GM12872 (cell line): ENCODE measurements around the gene SLAMF6.

Source experiments
- CTCF ChIP-seq: IDR thresholded peaks from 3 replicates; pipeline ENCODE4 v1.5.1; 2011; ENCODE audit warnings: low read depth, mild to moderate bottlenecking, low read length, moderate library complexity; ENCODE audit not compliant: insufficient read depth

Gene SLAMF6

DNA sequence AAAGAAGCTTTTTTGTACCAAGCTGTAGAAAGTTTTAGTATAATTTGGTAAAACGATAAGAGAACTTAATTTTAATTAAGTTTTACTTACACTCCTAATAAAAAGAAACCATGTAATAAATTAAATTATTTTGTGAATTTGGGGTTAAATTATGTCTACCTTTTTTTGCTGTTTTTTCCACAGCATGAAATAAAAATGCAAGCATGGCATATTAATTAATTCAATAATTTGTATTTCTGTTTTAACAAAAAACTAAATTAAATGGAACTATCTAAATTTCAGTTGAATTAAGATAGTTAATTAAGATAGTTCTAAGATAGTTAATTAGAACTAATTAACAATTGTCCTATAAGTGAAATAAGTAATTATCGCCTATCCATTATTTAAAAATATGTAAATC is 83.3 kb downstream of the SLAMF6 start:
- TF ChIP-seq CTCF, result no peak

GRCh38 chr1:160438935-160439334 is 84.1 kb downstream of the SLAMF6 start:
- no peak for TF ChIP-seq CTCF

GRCh38 chr1:160438317-160438918 is 84.6 kb downstream of the SLAMF6 start:
- no peak for TF ChIP-seq CTCF

DNA sequence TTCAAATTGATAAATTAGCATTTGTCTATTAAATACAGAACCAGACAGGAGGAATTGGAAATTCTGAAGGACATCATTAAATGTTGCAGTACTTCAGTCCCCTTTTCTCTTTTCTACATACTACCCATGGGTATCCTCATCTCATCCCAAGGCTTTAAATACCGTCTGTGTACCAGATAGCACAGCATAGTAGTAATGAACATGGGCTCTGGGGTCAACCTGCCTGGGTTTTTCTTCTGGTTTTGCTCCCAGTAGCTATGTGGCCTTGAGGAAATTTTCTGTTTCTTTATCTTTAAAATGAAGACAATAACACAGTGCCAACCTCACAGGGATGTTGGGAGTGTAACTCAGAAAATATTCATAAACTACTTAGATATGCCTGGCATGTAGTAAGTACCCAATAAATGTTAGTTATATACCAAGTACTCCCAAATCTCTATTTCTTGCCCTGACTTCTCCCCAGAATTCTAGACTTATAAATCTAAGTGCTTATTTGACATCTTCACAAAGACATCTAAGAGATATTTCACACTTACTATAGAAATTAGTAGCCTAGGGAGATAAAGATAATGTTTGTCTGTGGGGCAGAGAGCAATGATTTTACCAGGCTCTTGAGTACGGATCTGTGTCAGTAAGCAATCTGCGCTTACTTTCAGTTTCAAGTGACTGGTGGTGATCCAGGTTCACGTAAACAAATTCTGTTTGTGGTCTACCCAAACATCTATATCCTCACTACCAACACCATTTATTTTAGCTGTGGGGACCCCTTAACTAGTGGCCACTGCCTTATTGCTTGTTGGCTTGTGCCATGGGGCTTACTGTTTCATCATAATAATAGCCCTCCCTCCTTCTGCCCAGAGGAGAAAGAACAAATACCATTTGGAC is 85.4 kb downstream of the SLAMF6 start:
- TF ChIP-seq CTCF, result no peak

GRCh38 chr1:160436966-160437365 is 86.1 kb downstream of the SLAMF6 start:
- no peak for TF ChIP-seq CTCF
